NCI-H146 treated with DMSO at 0.1 percent for 48 hours (cell line): Measurements from ENCODE around the gene FHIT.

ENCODE experiments used
- DNase-seq: peaks from one replicate; lab custom pipeline; 2025; ENCODE audit not compliant: unreplicated experiment; lab: John Stamatoyannopoulos, UW

FHIT gene

GRCh38 chr3:60262546-60262945 lies 988.7 kb downstream of the FHIT start:
- no peak for DNase-seq

- no peak for DNase-seq
These were observed 990.7 kb downstream of the FHIT start for GRCh38 chr3:60260546-60260945.

- no peak for DNase-seq
These were observed 1000.4 kb downstream of the FHIT start for GRCh38 chr3:60250810-60251209.

GRCh38 chr3:60250206-60250605 lies 1001.0 kb downstream of the FHIT start:
- no peak for DNase-seq

GRCh38 chr3:60246361-60246760 lies 1004.9 kb downstream of the FHIT start:
- DNase-seq = peak; percentile 40

- DNase-seq = no peak
These were observed 1007.8 kb downstream of the FHIT start for GRCh38 chr3:60243456-60243855.

GRCh38 chr3:60240492-60240891 lies 1010.8 kb downstream of the FHIT start:
- peak; percentile 81 for DNase-seq

- no peak for DNase-seq
These were observed 1012.7 kb downstream of the FHIT start for GRCh38 chr3:60238550-60238949.

GRCh38 chr3:60229502-60229901 lies 1021.8 kb downstream of the FHIT start:
- DNase-seq = no peak

- no peak for DNase-seq
These were observed 1022.4 kb downstream of the FHIT start for GRCh38 chr3:60228823-60229222.

- DNase-seq = no peak
These were observed 1024.3 kb downstream of the FHIT start for GRCh38 chr3:60226912-60227311.

GRCh38 chr3:60225848-60226247 lies 1025.4 kb downstream of the FHIT start:
- DNase-seq = no peak

- peak; percentile 60 for DNase-seq
These were observed 1030.5 kb downstream of the FHIT start for GRCh38 chr3:60220768-60221167.

- DNase-seq = no peak
These were observed 1031.8 kb downstream of the FHIT start for GRCh38 chr3:60219501-60219900.

- DNase-seq = no peak
These were observed 1033.9 kb downstream of the FHIT start for GRCh38 chr3:60217156-60217911.

- DNase-seq = no peak
These were observed 1034.7 kb downstream of the FHIT start for GRCh38 chr3:60216462-60217075.

- DNase-seq = no peak
These were observed 1035.3 kb downstream of the FHIT start for GRCh38 chr3:60215946-60216345.

GRCh38 chr3:60207905-60208304 lies 1043.3 kb downstream of the FHIT start:
- no peak for DNase-seq

- peak; percentile 89 for DNase-seq
These were observed 1045.0 kb downstream of the FHIT start for GRCh38 chr3:60206206-60206605.

GRCh38 chr3:60202052-60202726 lies 1049.1 kb downstream of the FHIT start:
- DNase-seq = peak; percentile 79

- DNase-seq = no peak
These were observed 1051.9 kb downstream of the FHIT start for GRCh38 chr3:60199306-60199705.

- DNase-seq = no peak
These were observed 1053.0 kb downstream of the FHIT start for GRCh38 chr3:60198179-60198720.
